Loucy (cell line): Measurements from ENCODE around the gene CORO7.

Experiments
- H2AFZ ChIP-seq: fragments of 200-600 bp; sonication (generic); 2 replicates; pipeline ENCODE4 v1.6.0; 2016; ENCODE audit warnings: antibody characterized with exemption, mild to moderate bottlenecking, low read length, moderate library complexity
- H3F3A ChIP-seq: fragments of 200-600 bp; 2 replicates; pipeline ENCODE4 v1.6.0; 2016; ENCODE audit warnings: antibody characterized with exemption, low read depth, mild to moderate bottlenecking
- H3K27me3 ChIP-seq: fragments of 200-600 bp; sonication (generic); 2 replicates; pipeline ENCODE4 v1.6.1; 2014; ENCODE audit warnings: low read length, mild to moderate bottlenecking; ENCODE audit not compliant: insufficient read depth, poor library complexity, severe bottlenecking
- H3K36me3 ChIP-seq: fragments of 200-600 bp; sonication (generic); 2 replicates; pipeline ENCODE4 v1.6.1; 2016; ENCODE audit warnings: low read length; ENCODE audit not compliant: insufficient read depth
- H3K4me1 ChIP-seq: fragments of 200-600 bp; sonication (generic); 2 replicates; pipeline ENCODE4 v1.5.1; 2014; ENCODE audit warnings: low read length, mild to moderate bottlenecking; ENCODE audit not compliant: insufficient read depth, poor library complexity, severe bottlenecking
- H3K4me2 ChIP-seq: fragments of 200-600 bp; sonication (generic); 2 replicates; pipeline ENCODE4 v1.6.0; 2014; ENCODE audit warnings: antibody characterized with exemption, low read length, low read depth, mild to moderate bottlenecking; ENCODE audit not compliant: poor library complexity, severe bottlenecking
- H3K4me3 ChIP-seq: fragments of 200-600 bp; sonication (generic); 2 replicates; pipeline ENCODE4 v1.5.1; 2014; ENCODE audit warnings: low read length, mild to moderate bottlenecking, mixed read lengths; ENCODE audit not compliant: poor library complexity, severe bottlenecking
- H3K79me2 ChIP-seq: fragments of 200-600 bp; sonication (generic); 2 replicates; pipeline ENCODE4 v1.6.1; 2014; ENCODE audit warnings: low read length; ENCODE audit not compliant: insufficient read depth
- H3K9ac ChIP-seq: fragments of 200-600 bp; sonication (generic); 2 replicates; pipeline ENCODE4 v1.6.0; 2014; ENCODE audit warnings: mild to moderate bottlenecking, low read depth, low read length, moderate library complexity; ENCODE audit not compliant: poor library complexity, severe bottlenecking
- H3K9me2 ChIP-seq: fragments of 200-600 bp; sonication (generic); replicated peaks from 2 replicates; pipeline ENCODE4 v1.6.1; 2016; ENCODE audit warnings: low read depth, low read length, mixed read lengths
- H3K9me3 ChIP-seq: fragments of 200-600 bp; sonication (generic); 2 replicates; pipeline ENCODE4 v1.6.1; 2014; ENCODE audit warnings: mild to moderate bottlenecking, antibody characterized with exemption, low read length, low read depth; ENCODE audit not compliant: insufficient read depth
- H4K20me1 ChIP-seq: fragments of 200-600 bp; sonication (generic); 2 replicates; pipeline ENCODE4 v1.6.0; 2014; ENCODE audit warnings: antibody characterized with exemption, low read length, mild to moderate bottlenecking; ENCODE audit not compliant: insufficient read depth, poor library complexity, severe bottlenecking
- EZH2phosphoT487 ChIP-seq: fragments of 200-600 bp; IDR thresholded peaks from 2 replicates; pipeline ENCODE4 v1.6.1; 2018; ENCODE audit warnings: antibody characterized with exemption, mild to moderate bottlenecking, moderate library complexity, borderline replicate concordance
- TF ChIP-seq, protein P1 (sequence below): fragments of 200-600 bp; sonication (generic); conservative IDR thresholded peaks from 2 replicates; pipeline ENCODE4 v1.5.1; 2014; ENCODE audit warnings: mild to moderate bottlenecking, antibody characterized with exemption, low read length

CORO7 gene

DNA sequence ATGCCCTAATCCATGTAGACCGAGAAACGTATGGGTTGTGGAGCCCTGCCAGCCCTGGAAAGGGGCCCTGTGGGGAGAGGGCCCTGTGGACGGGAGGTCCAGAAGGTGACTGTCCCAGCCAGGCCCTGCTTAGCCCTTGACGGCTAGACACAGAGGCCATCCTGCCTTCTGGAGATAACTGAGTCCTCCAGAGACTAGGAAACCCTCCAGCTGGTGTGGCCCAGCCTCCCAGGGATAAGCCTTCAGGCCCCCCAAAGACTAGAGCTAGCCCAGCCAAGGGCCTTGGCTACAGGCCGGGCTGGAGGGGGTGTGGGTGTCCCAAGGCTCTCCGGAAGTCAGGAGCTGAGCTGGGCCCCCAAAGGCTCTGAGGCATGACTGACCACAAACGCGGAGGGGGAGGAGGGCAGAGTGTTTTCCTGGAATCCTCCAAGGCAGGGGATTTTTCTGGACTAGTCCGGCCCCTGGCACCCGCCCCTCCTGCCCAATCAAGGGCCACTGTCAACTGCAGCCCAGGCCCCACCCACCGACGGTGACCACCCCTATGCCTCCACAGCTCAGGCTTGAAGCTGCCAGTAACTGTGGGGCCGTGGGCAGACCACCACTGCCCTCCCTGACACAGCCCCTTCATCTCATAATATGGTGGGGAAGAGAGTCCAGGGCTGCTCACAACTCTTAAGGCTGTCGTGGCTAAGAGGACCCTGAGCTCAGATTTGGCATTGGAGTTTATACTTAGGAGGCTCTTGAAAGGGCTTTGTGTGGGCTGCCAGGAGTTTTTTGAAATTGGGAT is 45.6 kb downstream of the CORO7 start:
- Histone ChIP-seq H3K4me3 (no peak overlapping the region), H3K9ac (no peak overlapping the region), H3K27me3 (no peaks in the 10 kb centered on the region), H4K20me1 (no peaks in the 10 kb centered on the region), H3K9me3 (no peaks in the 10 kb centered on the region), H3K4me2 (no peak overlapping the region), H3K79me2 (no peaks in the 10 kb centered on the region), H3K36me3 (no peaks in the 10 kb centered on the region), H3F3A (no peaks in the 10 kb centered on the region), H2AFZ (no peak overlapping the region), H3K4me1 (no peaks in the 10 kb centered on the region), H3K9me2 (no peaks in the 10 kb centered on the region)
- TF ChIP-seq, protein P1, sequence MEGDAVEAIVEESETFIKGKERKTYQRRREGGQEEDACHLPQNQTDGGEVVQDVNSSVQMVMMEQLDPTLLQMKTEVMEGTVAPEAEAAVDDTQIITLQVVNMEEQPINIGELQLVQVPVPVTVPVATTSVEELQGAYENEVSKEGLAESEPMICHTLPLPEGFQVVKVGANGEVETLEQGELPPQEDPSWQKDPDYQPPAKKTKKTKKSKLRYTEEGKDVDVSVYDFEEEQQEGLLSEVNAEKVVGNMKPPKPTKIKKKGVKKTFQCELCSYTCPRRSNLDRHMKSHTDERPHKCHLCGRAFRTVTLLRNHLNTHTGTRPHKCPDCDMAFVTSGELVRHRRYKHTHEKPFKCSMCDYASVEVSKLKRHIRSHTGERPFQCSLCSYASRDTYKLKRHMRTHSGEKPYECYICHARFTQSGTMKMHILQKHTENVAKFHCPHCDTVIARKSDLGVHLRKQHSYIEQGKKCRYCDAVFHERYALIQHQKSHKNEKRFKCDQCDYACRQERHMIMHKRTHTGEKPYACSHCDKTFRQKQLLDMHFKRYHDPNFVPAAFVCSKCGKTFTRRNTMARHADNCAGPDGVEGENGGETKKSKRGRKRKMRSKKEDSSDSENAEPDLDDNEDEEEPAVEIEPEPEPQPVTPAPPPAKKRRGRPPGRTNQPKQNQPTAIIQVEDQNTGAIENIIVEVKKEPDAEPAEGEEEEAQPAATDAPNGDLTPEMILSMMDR: no peak

DNA sequence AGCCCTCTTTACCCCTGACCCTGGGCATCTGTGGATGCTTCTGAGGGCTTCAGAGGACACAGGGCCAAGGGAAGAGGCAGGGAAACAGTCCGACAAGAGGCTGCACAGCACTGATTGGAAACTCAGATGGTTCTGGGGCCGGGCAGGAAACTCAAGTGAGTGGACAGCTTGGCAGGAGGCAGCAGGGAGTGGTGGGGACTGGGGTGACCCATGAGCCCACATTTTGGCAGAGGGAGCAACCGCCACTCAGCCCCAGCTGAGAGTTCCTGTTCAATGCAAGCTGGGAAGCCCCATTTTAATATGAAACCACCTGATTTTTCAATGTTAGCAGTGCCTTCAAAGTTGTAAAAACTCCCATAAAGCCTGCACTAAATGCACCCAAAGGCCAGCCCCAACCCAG is 46.2 kb downstream of the CORO7 start:
- no peaks in the 10 kb centered on the region for H3K36me3 ChIP-seq
- no peak overlapping the region for H3K4me2 ChIP-seq
- H3K4me3 ChIP-seq: no peak overlapping the region
- TF ChIP-seq EZH2phosphoT487: no peak
- TF ChIP-seq, protein P1: no peak
- no peaks in the 10 kb centered on the region for H4K20me1 ChIP-seq
- H3K9me3 ChIP-seq: no peaks in the 10 kb centered on the region
- no peaks in the 10 kb centered on the region for H3K79me2 ChIP-seq
- H3K9ac ChIP-seq: no peak overlapping the region
- H3K9me2 ChIP-seq: no peaks in the 10 kb centered on the region
- no peak overlapping the region for H2AFZ ChIP-seq
- no peaks in the 10 kb centered on the region for H3K27me3 ChIP-seq
- no peaks in the 10 kb centered on the region for H3K4me1 ChIP-seq
- no peaks in the 10 kb centered on the region for H3F3A ChIP-seq

DNA sequence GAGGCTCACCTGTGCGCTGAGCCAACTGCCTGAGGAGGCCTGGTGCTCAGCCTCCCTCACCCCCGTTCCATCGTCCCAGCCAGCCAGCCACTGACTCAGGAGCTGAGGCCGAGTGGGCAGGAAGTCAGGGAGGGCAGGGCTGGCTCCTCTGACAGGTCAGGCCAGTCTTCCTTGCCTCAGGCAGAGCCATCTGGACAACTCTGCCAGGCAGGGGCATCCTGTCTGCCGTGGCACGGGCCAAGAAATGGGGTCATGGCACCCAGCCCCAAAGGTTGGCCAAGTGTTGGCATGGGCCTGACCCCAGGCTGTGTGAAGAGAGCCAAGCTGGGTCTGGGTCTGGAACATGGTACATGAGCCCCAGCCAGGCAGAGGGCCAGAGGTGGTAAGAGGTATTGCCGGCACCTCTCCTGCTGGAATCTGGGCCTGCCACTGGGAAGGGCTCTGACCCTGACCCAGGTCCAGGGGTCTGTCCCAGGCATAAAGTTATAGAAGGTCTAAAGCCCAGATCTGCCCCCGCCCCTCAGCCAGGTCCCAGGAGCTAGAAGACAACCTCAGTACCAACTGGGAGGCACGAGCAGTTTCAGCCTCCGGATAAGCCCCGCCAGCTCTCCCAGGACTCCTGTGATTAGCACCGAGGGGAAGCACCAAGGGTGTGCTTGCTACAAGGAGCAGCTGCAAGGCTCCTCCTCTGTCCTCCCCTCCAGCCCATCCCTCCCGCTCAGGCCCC is 47.2 kb downstream of the CORO7 start:
- Histone ChIP-seq H3K9me3 (no peaks in the 10 kb centered on the region), H3K9me2 (no peaks in the 10 kb centered on the region), H3F3A (no peaks in the 10 kb centered on the region), H3K4me1 (no peaks in the 10 kb centered on the region), H3K79me2 (no peaks in the 10 kb centered on the region), H3K4me3 (no peak overlapping the region), H3K4me2 (no peak overlapping the region), H3K36me3 (peaks cover 3% of the 10 kb centered on the region; the same call in 1 of the 2 replicates), H2AFZ (no peak overlapping the region), H3K9ac (no peak overlapping the region), H4K20me1 (no peaks in the 10 kb centered on the region), H3K27me3 (no peaks in the 10 kb centered on the region)
- no peak for TF ChIP-seq EZH2phosphoT487
- TF ChIP-seq, protein P1: no peak
